Lower lobe of right lung (tissue), 2 donors: ENCODE measurements around the gene SLC19A1. TPM values are rescaled to one million over a fixed set of nuclear protein-coding genes. Genes with fewer than 3 reads are reported as not detected.

Experiments used
- ATAC-seq, 2 donors: fragments of 200-7000 bp; cut with Tn5 transposase; one replicate each; pipeline ENCODE4 v1.9.1; 2020 to 2022; ENCODE audit warnings: mild to moderate bottlenecking in 2 of 2, moderate library complexity in 2 of 2
- DNase-seq: peaks from one replicate; pipeline ENCODE4 v3.0.0-alpha.2; 2020
- H3K27ac ChIP-seq: fragments of 200-600 bp; one replicate; pipeline ENCODE4 v1.8.0; 2022
- H3K27me3 ChIP-seq: fragments of 200-600 bp; one replicate; pipeline ENCODE4 v1.8.0; 2022; ENCODE audit warnings: low read depth
- H3K36me3 ChIP-seq: fragments of 200-600 bp; one replicate; pipeline ENCODE4 v1.8.0; 2022; ENCODE audit warnings: mild to moderate bottlenecking
- H3K4me1 ChIP-seq: fragments of 200-600 bp; one replicate; pipeline ENCODE4 v1.8.0; 2022
- H3K4me3 ChIP-seq: fragments of 200-600 bp; one replicate; pipeline ENCODE4 v1.8.0; 2022; ENCODE audit warnings: mild to moderate bottlenecking
- H3K9me3 ChIP-seq: fragments of 200-600 bp; one replicate; pipeline ENCODE4 v1.8.0; 2022
- CTCF ChIP-seq: fragments of 200-600 bp; IDR thresholded peaks from one replicate; pipeline ENCODE4 v1.8.0; 2022; ENCODE audit warnings: antibody characterized with exemption, mild to moderate bottlenecking
- intact Hi-C: fragments of 100-400 bp; cut with DNase I; formaldehyde crosslinking; loops from one replicate; pipeline ENCODE4 v1.11.0; 2022
- total RNA-seq: library from RNA; stranded (reverse); fragmentation: NEBNext Ultra II Directional; extraction: Animal tissue kit (Norgen Biotek cat#: 25700); gene quantifications from one replicate; pipeline ENCODE4 v1.2.1, GENCODE V29; 2021
- donor health status: DM: no; HTN: yes; CAD: no; lungs with severe emphysema.

Gene SLC19A1
- total RNA-seq, 1 donor from 2014 or later, result 50.7 TPM

GRCh38 chr21:45461369-45461750 lies 80.9 kb downstream of the SLC19A1 start:
- DNase-seq, result no peak
- Histone ChIP-seq H3K9me3 (peaks cover 9% of the 10 kb centered on the region), H3K27ac (no peak overlapping the region), H3K27me3 (no peaks in the 10 kb centered on the region), H3K4me1 (no peaks in the 10 kb centered on the region), H3K36me3 (no peaks in the 10 kb centered on the region), H3K4me3 (no peak overlapping the region)
- ATAC-seq, result no peak
- TF ChIP-seq CTCF, result no peak
- intact Hi-C loops, result no loop called here

GRCh38 chr21:45460611-45461368 lies 81.5 kb downstream of the SLC19A1 start:
- Histone ChIP-seq H3K4me1 (peaks cover under 1% of the 10 kb centered on the region), H3K27me3 (no peaks in the 10 kb centered on the region), H3K4me3 (no peak overlapping the region), H3K9me3 (peaks cover 9% of the 10 kb centered on the region), H3K36me3 (no peaks in the 10 kb centered on the region), H3K27ac (no peak overlapping the region)
- TF ChIP-seq CTCF, result no peak
- ATAC-seq (no peak), DNase-seq (no peak)
- intact Hi-C loops, result no loop called here

- peaks cover 8% of the 10 kb centered on the region for H3K4me1 ChIP-seq
- ATAC-seq (no peak), DNase-seq (no peak)
- H3K9me3 ChIP-seq, result peaks cover 9% of the 10 kb centered on the region
- H3K36me3 ChIP-seq, result no peaks in the 10 kb centered on the region
- no peaks in the 10 kb centered on the region for H3K27me3 ChIP-seq
- intact Hi-C loops, result no loop called here
- no peak overlapping the region for H3K4me3 ChIP-seq
- H3K27ac ChIP-seq, result no peak overlapping the region
- no peak for TF ChIP-seq CTCF
Observed at GRCh38 chr21:45460011-45460565, 82.2 kb downstream of the SLC19A1 start.

- Histone ChIP-seq H3K27me3 (no peaks in the 10 kb centered on the region), H3K9me3 (peaks cover 9% of the 10 kb centered on the region), H3K4me1 (peaks cover 15% of the 10 kb centered on the region), H3K4me3 (no peak overlapping the region), H3K36me3 (no peaks in the 10 kb centered on the region), H3K27ac (no peak overlapping the region)
- ATAC-seq (no peak), DNase-seq (no peak)
- TF ChIP-seq CTCF, result no peak
- intact Hi-C loops, result no loop called here
Observed at GRCh38 chr21:45459171-45460010, 82.8 kb downstream of the SLC19A1 start.

- Histone ChIP-seq H3K4me3 (no peak overlapping the region), H3K9me3 (peaks cover 9% of the 10 kb centered on the region), H3K27ac (no peak overlapping the region), H3K27me3 (no peaks in the 10 kb centered on the region), H3K4me1 (peaks cover 18% of the 10 kb centered on the region), H3K36me3 (no peaks in the 10 kb centered on the region)
- no peak for ATAC-seq
- intact Hi-C loops, result no loop called here
- TF ChIP-seq CTCF, result no peak
- DNase-seq, result no peak
Observed at GRCh38 chr21:45458281-45459170, 83.7 kb downstream of the SLC19A1 start.
